Testis (tissue), 2 donors: Measurements from ENCODE around the gene TDRD12.

Experiments used
- CTCF ChIP-seq, 3 experiments: fragments of 450-650 bp in 2 of 3; fragments of 200-600 bp in 1 of 3; sonication (generic) in 1 of 3; IDR thresholded peaks; one replicate each; pipeline ENCODE4 v1.5.1; 2016 to 2019; ENCODE audit warnings: antibody characterized with exemption in 3 of 3, mild to moderate bottlenecking in 2 of 3, moderate library complexity in 1 of 3
- POLR2A ChIP-seq: fragments of 450-650 bp; IDR thresholded peaks from one replicate; pipeline ENCODE4 v1.6.1; 2017; ENCODE audit warnings: antibody characterized with exemption, mild to moderate bottlenecking, moderate library complexity

DNA sequence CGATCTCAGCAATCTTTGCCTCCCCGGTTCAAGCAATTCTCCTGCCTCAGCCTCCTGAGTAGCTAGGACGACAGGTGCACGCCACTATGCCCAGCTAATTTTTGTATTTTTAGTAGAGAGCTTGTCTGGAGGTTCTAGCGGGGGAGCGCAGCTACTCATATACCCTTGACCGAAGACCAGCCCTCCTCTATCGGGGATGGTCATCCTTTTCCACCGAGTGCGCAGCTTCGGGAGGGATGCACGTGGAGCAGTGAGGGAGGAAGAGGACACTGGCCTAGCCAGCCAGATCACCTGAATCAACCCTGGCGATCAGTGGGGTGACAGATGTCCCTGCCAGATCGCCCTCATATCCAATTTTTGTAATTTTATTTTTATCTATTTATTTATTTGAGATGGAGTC, 143.2 kb downstream of the TDRD12 start:
- TF ChIP-seq POLR2A (no peak), CTCF (IDR thresholded peaks at IDR 0.05) (no peak)
